Measurements from ENCODE around the gene GSC2.

The GSC2 gene

GRCh38 chr22:19152942-19153883 lies 3.1 kb upstream of the GSC2 start:
- DNase-seq, result no peak

- DNase-seq, result no peak
Measured at GRCh38 chr22:19151329-19152191, 1.5 kb upstream of the GSC2 start.

GRCh38 chr22:19150482-19151328 lies 613 bp upstream of the GSC2 start:
- no peak for DNase-seq

GRCh38 chr22:19149047-19149883 lies 827 bp downstream of the GSC2 start:
- DNase-seq, result peak; percentile 43

GRCh38 chr22:19148417-19149046 lies 1.6 kb downstream of the GSC2 start:
- DNase-seq, result no peak

- DNase-seq, result no peak
Measured at GRCh38 chr22:19147195-19147780, 2.8 kb downstream of the GSC2 start.

- DNase-seq, result no peak
Measured at GRCh38 chr22:19146215-19146968, 3.7 kb downstream of the GSC2 start.

GRCh38 chr22:19143967-19144400 lies 6.1 kb downstream of the GSC2 start:
- no peak for DNase-seq

GRCh38 chr22:19143212-19143611 lies 6.9 kb downstream of the GSC2 start:
- no peak for DNase-seq

GRCh38 chr22:19142394-19142793 lies 7.7 kb downstream of the GSC2 start:
- no peak for DNase-seq

GRCh38 chr22:19139974-19140373 lies 10.1 kb downstream of the GSC2 start:
- DNase-seq, result no peak

GRCh38 chr22:19139001-19139356 lies 11.1 kb downstream of the GSC2 start:
- DNase-seq, result no peak

- DNase-seq, result no peak
Measured at GRCh38 chr22:19138217-19139000, 11.7 kb downstream of the GSC2 start.

- no peak for DNase-seq
Measured at GRCh38 chr22:19137384-19138216, 12.5 kb downstream of the GSC2 start.

GRCh38 chr22:19136915-19137314 lies 13.2 kb downstream of the GSC2 start:
- DNase-seq, result no peak

- no peak for DNase-seq
Measured at GRCh38 chr22:19134874-19135273, 15.2 kb downstream of the GSC2 start.

GRCh38 chr22:19134176-19134831 lies 15.8 kb downstream of the GSC2 start:
- DNase-seq, result no peak

- no peak for DNase-seq
Measured at GRCh38 chr22:19133561-19133960, 16.5 kb downstream of the GSC2 start.

Measured in eye (tissue), 1 donor.